Anterior cingulate cortex (tissue), 58 donors: ENCODE data around the gene CKM.

Experiments used
- DNase-seq, 58 donors: peaks; one replicate each; lab custom pipeline; 2025; lab: John Stamatoyannopoulos, UW

CKM gene

GRCh38 chr19:45322744-45323281, at the start of gene CKM:
CKM (minus strand) TSS chr19:45322875; CDS start chr19:45319713, 3,162 bp downstream.
- DNase-seq = no peak

- DNase-seq = peak; percentile 91 to 99 (median 98)
These were observed 47.9 kb upstream of the CKM start, which contains the start of gene ERCC2 for GRCh38 chr19:45370410-45371204. ERCC2 (minus strand) TSS chr19:45370573; CDS start chr19:45370540, 33 bp downstream.

GRCh38 chr19:45368737-45369340, 46.2 kb upstream of the CKM start:
- DNase-seq = no peak

GRCh38 chr19:45368127-45368526, 45.5 kb upstream of the CKM start:
- DNase-seq = no peak

GRCh38 chr19:45364696-45365095, 42.0 kb upstream of the CKM start:
- no peak for DNase-seq

- DNase-seq = no peak
These were observed 41.3 kb upstream of the CKM start for GRCh38 chr19:45363861-45364459.

- no peak for DNase-seq
These were observed 39.6 kb upstream of the CKM start for GRCh38 chr19:45362291-45362690.

GRCh38 chr19:45361608-45362007, 38.9 kb upstream of the CKM start:
- DNase-seq = no peak

GRCh38 chr19:45358213-45358792, 35.6 kb upstream of the CKM start:
- no peak for DNase-seq

GRCh38 chr19:45357445-45357783, 34.7 kb upstream of the CKM start:
- DNase-seq = no peak

GRCh38 chr19:45356760-45357444, 34.2 kb upstream of the CKM start:
- no peak for DNase-seq

GRCh38 chr19:45355910-45356309, 33.2 kb upstream of the CKM start:
- DNase-seq = no peak

- no peak for DNase-seq
These were observed 32.7 kb upstream of the CKM start for GRCh38 chr19:45355402-45355801.

GRCh38 chr19:45354241-45354842, 31.7 kb upstream of the CKM start:
- DNase-seq = no peak

GRCh38 chr19:45352914-45353796, 30.5 kb upstream of the CKM start:
- no peak for DNase-seq

- no peak for DNase-seq
These were observed 29.8 kb upstream of the CKM start for GRCh38 chr19:45352471-45352870.

- DNase-seq = no peak
These were observed 29.4 kb upstream of the CKM start for GRCh38 chr19:45352062-45352461.

GRCh38 chr19:45351401-45351952, 28.8 kb upstream of the CKM start:
- no peak for DNase-seq
